ENCODE results near the gene PUS1.

The PUS1 gene

DNA sequence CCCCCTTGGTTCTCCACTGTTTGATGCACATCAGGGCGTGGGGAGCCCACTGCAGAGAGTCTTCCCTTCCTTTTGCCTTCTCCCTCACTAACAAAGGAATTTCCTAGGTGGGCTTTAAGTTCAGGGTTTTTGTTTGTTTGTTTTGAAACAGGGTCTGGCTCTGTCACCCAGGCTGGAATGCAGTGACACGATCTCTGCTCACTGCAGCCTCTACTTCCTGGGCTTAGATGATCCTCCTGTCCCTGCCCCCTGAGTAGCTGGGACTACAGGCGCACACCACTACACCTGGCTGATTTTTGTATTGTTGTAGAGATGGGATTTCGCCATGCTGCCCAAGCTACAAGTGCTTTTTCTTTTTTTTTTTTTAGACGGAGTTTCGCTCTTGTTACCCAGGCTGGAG is 54.5 kb downstream of the PUS1 start:
- TF ChIP-seq ZBTB7A (IDR thresholded peaks at IDR 0.05; ENCODE audit: low read depth) (no peak), EGR1 (IDR thresholded peaks at IDR 0.05) (no peak), CEBPB (IDR thresholded peaks at IDR 0.05) (no peak), CREB1 (IDR thresholded peaks at IDR 0.05; ENCODE audit: low read depth) (no peak), TAF1 (IDR thresholded peaks at IDR 0.05; ENCODE audit: low read depth) (no peak), NFIC (IDR thresholded peaks at IDR 0.05) (no peak), TCF12 (IDR thresholded peaks at IDR 0.05; ENCODE audit: low read depth) (no peak), MAX (IDR thresholded peaks at IDR 0.05) (no peak), FOXM1 (IDR thresholded peaks at IDR 0.05; ENCODE audit: borderline replicate concordance, low read depth) (no peak), USF1 (IDR thresholded peaks at IDR 0.05) (no peak), RAD21 (IDR thresholded peaks at IDR 0.05; ENCODE audit: low read depth) (no peak), REST (IDR thresholded peaks at IDR 0.05; ENCODE audit: low read depth) (no peak), YY1 (IDR thresholded peaks at IDR 0.05; ENCODE audit: low read depth) (no peak), TEAD4 (IDR thresholded peaks at IDR 0.05) (no peak), EP300 (IDR thresholded peaks at IDR 0.05; ENCODE audit: borderline replicate concordance) (no peak)

DNA sequence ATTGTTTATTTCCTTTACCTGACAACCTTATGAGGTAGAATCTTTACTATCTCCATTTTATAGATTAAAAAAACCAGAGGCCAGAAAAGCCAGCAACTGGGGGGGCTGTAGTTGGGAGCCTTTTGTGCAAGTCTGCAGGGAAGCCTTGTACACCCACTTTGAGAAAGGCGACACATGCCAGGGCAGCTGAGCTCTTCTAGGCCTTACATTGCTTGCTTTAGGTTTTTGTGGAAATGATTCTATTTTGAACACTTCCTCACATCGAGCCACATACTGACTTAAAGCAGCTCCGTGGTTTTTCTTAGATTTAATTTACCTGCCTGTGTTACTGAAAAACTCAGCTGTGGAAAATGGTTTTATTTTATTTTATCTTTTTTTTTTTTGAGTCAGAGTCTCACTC is 55.3 kb downstream of the PUS1 start:
- TF ChIP-seq TAF1 (IDR thresholded peaks at IDR 0.05; ENCODE audit: low read depth) (no peak), TEAD4 (IDR thresholded peaks at IDR 0.05) (no peak), TCF12 (IDR thresholded peaks at IDR 0.05; ENCODE audit: low read depth) (no peak), REST (IDR thresholded peaks at IDR 0.05; ENCODE audit: low read depth) (no peak), CREB1 (IDR thresholded peaks at IDR 0.05; ENCODE audit: low read depth) (no peak), EP300 (IDR thresholded peaks at IDR 0.05; ENCODE audit: borderline replicate concordance) (no peak), YY1 (IDR thresholded peaks at IDR 0.05; ENCODE audit: low read depth) (no peak), USF1 (IDR thresholded peaks at IDR 0.05) (no peak), CEBPB (IDR thresholded peaks at IDR 0.05) (no peak), NFIC (IDR thresholded peaks at IDR 0.05) (no peak), ZBTB7A (IDR thresholded peaks at IDR 0.05; ENCODE audit: low read depth) (no peak), FOXM1 (IDR thresholded peaks at IDR 0.05; ENCODE audit: borderline replicate concordance, low read depth) (no peak), MAX (IDR thresholded peaks at IDR 0.05) (no peak), EGR1 (IDR thresholded peaks at IDR 0.05) (no peak), RAD21 (IDR thresholded peaks at IDR 0.05; ENCODE audit: low read depth) (no peak)

DNA sequence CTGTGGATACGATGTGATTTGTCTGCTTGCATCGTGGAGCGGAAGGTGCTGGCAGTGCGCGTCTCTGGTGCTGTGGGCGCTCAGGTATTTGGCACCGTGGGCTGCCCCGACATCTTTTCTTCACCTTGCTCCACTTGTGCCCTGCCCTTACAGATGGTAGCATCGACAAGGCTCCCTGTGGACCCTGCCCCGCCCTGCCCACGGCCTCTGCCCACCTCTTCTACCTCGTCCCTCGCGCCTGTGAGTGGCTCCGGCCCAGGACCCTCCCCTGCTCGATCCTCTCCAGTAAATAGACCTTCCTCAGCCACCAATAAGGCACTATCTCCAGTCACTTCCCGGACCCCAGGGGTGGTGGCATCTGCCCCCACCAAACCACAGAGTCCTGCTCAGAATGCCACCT is 57.3 kb downstream of the PUS1 start:
- TF ChIP-seq EGR1 (IDR thresholded peaks at IDR 0.05) (no peak), ZBTB7A (IDR thresholded peaks at IDR 0.05; ENCODE audit: low read depth) (no peak), YY1 (IDR thresholded peaks at IDR 0.05; ENCODE audit: low read depth) (no peak), EP300 (IDR thresholded peaks at IDR 0.05; ENCODE audit: borderline replicate concordance) (no peak), FOXM1 (IDR thresholded peaks at IDR 0.05; ENCODE audit: borderline replicate concordance, low read depth) (no peak), TEAD4 (IDR thresholded peaks at IDR 0.05) (no peak), REST (IDR thresholded peaks at IDR 0.05; ENCODE audit: low read depth) (no peak), USF1 (IDR thresholded peaks at IDR 0.05) (no peak), RAD21 (IDR thresholded peaks at IDR 0.05; ENCODE audit: low read depth) (no peak), TAF1 (IDR thresholded peaks at IDR 0.05; ENCODE audit: low read depth) (no peak), TCF12 (IDR thresholded peaks at IDR 0.05; ENCODE audit: low read depth) (no peak), CREB1 (IDR thresholded peaks at IDR 0.05; ENCODE audit: low read depth) (no peak), MAX (IDR thresholded peaks at IDR 0.05) (no peak), CEBPB (IDR thresholded peaks at IDR 0.05) (no peak), NFIC (IDR thresholded peaks at IDR 0.05) (no peak)
